BLaER1 treated with 17β-estradiol and CSF1 and Interleukin-3, amounts not matched to agents 10 nM and 100 nM (cell line): ENCODE data around the gene ADAM12.

ENCODE experiments used
- H3K27ac ChIP-seq, 11 experiments: shearing (Covaris generic); formaldehyde crosslinking; 2 replicates each; pipeline ENCODE4 v1.8.1; 2022
- H3K27me3 ChIP-seq, 11 experiments: shearing (Covaris generic); formaldehyde crosslinking; 2 replicates each; pipeline ENCODE4 v1.8.1; 2022
- H3K36me3 ChIP-seq, 11 experiments: shearing (Covaris generic); formaldehyde crosslinking; 2 replicates each; pipeline ENCODE4 v1.8.1; 2022
- H3K4me1 ChIP-seq, 10 experiments: shearing (Covaris generic); formaldehyde crosslinking; 2 replicates each; pipeline ENCODE4 v1.8.1; 2022
- H3K4me2 ChIP-seq, 11 experiments: shearing (Covaris generic); formaldehyde crosslinking; 2 replicates each; pipeline ENCODE4 v1.8.1; 2022
- H3K4me3 ChIP-seq, 10 experiments: shearing (Covaris generic); formaldehyde crosslinking; 2 replicates each; pipeline ENCODE4 v1.8.1; 2022
- H3K9ac ChIP-seq, 11 experiments: shearing (Covaris generic); formaldehyde crosslinking; 2 replicates each; pipeline ENCODE4 v1.8.1; 2022
- H3K9me3 ChIP-seq, 11 experiments: shearing (Covaris generic); formaldehyde crosslinking; replicated peaks in 1 of 11; 2 replicates each; pipeline ENCODE4 v1.8.1; 2022
- H4K20me1 ChIP-seq, 11 experiments: shearing (Covaris generic); formaldehyde crosslinking; 2 replicates each; pipeline ENCODE4 v1.8.1; 2022
- Cebpa-rat ChIP-seq, 11 experiments: shearing (Covaris generic); IDR thresholded peaks; 2 replicates each; pipeline ENCODE4 v1.8.1; 2022

The ADAM12 gene

DNA sequence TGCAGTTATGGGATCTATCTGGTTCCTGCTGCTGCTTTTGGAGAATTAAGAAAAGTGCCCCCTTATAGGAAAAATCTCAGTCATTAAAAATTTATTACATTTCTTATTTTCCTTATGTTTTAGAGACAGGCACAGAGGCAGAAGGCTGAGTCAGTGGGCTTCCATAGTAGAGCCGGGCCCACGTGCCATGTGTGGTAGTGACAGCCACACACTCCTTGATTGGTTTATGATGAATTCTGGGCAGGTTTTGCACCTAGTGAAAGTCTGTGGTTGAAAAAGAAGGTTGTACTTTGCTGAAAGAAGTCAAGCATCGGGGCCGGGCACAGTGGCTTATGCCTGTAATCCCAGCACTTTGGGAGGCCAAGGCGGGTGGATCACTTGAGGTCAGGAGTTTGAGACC is 382.0 kb downstream of the ADAM12 start:
- no peak overlapping the region for H3K9ac ChIP-seq
- H4K20me1 ChIP-seq, result no peaks in the 10 kb centered on the region
- no peak overlapping the region for H3K4me3 ChIP-seq
- H3K27me3 ChIP-seq, result no peaks in the 10 kb centered on the region
- peaks cover 0 to 5% (median 0%) of the 10 kb centered on the region in 11 experiments; a peak in 4 of 22 replicates for H3K9me3 ChIP-seq
- H3K36me3 ChIP-seq, result no peaks in the 10 kb centered on the region
- H3K4me1 ChIP-seq, result peaks cover 0 to 34% (median 25%) of the 10 kb centered on the region in 10 experiments; a peak in 15 of 20 replicates
- no peak for TF ChIP-seq Cebpa-rat (IDR thresholded peaks at IDR 0.05)
- no peak overlapping the region for H3K4me2 ChIP-seq
- H3K27ac ChIP-seq, result no peak overlapping the region

DNA sequence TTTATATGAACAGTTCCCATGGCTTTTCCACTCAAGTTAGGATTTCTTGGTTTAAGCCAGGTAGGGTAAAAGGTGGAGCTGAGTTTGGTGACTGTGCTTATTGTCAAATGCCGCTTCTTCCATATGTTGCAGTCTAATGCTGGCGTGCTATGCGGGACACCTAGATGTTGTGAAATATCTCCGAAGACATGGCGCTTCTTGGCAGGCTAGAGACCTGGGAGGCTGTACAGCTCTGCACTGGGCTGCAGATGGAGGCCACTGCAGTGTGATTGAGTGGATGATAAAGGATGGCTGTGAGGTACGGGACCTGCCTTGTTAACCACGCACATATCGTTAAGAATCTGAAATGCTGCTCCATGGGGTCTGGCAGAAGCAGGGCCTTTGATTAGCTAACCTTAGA is 383.5 kb downstream of the ADAM12 start:
- Histone ChIP-seq H3K9me3 (no peaks in the 10 kb centered on the region), H3K4me1 (peaks cover 0 to 28% (median 20%) of the 10 kb centered on the region in 10 experiments; a peak in 15 of 20 replicates), H4K20me1 (no peaks in the 10 kb centered on the region), H3K36me3 (no peaks in the 10 kb centered on the region), H3K27me3 (no peaks in the 10 kb centered on the region), H3K27ac (no peak overlapping the region), H3K9ac (no peak overlapping the region), H3K4me2 (no peak overlapping the region), H3K4me3 (no peak overlapping the region)
- TF ChIP-seq Cebpa-rat (IDR thresholded peaks at IDR 0.05), result no peak

DNA sequence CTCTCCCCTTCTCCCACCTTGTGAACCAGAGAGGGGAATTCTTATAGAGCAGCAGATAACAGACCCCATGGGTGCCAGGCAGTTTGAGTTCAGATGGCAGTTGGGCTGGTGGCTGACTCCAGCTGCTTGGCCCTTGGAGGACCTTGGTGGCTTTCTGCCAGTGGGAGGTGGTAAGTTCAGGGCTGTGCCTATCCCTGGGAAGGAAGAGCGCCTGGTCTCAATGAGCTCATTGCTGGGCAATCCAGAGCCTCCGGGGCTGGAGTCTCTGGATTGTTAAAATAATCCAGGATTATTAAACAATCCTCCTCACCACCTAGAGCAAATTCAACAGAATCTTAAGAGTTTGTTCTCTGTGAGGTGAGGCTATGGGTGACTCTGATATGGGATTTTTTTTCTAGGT is 386.7 kb downstream of the ADAM12 start:
- H3K4me2 ChIP-seq, result no peak overlapping the region
- no peak overlapping the region for H3K9ac ChIP-seq
- H3K27me3 ChIP-seq, result no peaks in the 10 kb centered on the region
- no peaks in the 10 kb centered on the region for H3K36me3 ChIP-seq
- H3K4me1 ChIP-seq, result no peaks in the 10 kb centered on the region
- TF ChIP-seq Cebpa-rat (IDR thresholded peaks at IDR 0.05), result no peak
- no peak overlapping the region for H3K4me3 ChIP-seq
- no peak overlapping the region for H3K27ac ChIP-seq
- H3K9me3 ChIP-seq, result no peaks in the 10 kb centered on the region
- H4K20me1 ChIP-seq, result no peaks in the 10 kb centered on the region

DNA sequence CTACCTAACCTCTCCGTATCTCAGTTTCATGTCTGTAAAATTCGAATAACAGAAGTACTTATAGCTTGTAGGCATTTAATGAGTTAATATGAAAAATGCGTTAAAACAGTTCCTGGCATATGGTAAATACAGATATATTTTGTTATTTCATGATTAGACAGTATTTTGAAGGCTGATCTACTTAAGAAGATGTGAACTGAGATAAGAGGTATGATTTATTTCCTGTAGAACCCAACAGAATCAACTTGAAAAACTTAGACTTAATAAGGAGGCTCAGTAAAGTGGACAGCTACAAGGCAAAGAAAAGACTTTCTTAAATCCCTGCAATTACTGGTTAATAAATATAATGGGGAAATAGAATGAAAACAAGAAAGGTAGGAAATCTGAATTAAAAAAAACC is 388.6 kb downstream of the ADAM12 start:
- Histone ChIP-seq H3K4me1 (no peaks in the 10 kb centered on the region), H3K27me3 (no peaks in the 10 kb centered on the region), H3K4me3 (no peak overlapping the region), H3K9me3 (no peaks in the 10 kb centered on the region), H3K9ac (no peak overlapping the region), H3K4me2 (no peak overlapping the region), H4K20me1 (no peaks in the 10 kb centered on the region), H3K36me3 (no peaks in the 10 kb centered on the region), H3K27ac (no peak overlapping the region)
- TF ChIP-seq Cebpa-rat (IDR thresholded peaks at IDR 0.05), result no peak

DNA sequence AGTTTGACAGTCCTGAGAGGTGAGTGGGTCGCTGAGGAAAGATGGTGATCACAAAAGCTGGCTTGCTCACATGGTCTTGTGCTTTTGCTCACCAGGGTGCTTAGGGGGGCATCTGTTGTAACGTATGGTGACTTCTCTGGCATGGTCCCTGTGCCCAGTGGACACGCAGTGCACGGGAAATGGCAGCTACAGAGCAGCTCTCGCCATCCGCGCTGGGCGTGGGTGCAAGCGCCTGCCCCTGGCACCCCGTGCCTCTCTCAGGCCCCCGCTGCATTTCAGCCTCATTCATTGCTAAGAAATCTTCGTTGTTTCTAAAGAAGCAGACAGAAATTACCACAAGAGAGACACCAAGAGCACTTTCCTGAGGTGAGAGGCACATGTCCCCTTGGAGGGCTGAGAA is 390.7 kb downstream of the ADAM12 start:
- no peaks in the 10 kb centered on the region for H3K4me1 ChIP-seq
- H3K27me3 ChIP-seq, result no peaks in the 10 kb centered on the region
- no peaks in the 10 kb centered on the region for H3K9me3 ChIP-seq
- no peak overlapping the region for H3K9ac ChIP-seq
- no peaks in the 10 kb centered on the region for H3K36me3 ChIP-seq
- H3K4me3 ChIP-seq, result no peak overlapping the region
- no peak overlapping the region for H3K4me2 ChIP-seq
- no peak for TF ChIP-seq Cebpa-rat (IDR thresholded peaks at IDR 0.05)
- no peaks in the 10 kb centered on the region for H4K20me1 ChIP-seq
- no peak overlapping the region for H3K27ac ChIP-seq

DNA sequence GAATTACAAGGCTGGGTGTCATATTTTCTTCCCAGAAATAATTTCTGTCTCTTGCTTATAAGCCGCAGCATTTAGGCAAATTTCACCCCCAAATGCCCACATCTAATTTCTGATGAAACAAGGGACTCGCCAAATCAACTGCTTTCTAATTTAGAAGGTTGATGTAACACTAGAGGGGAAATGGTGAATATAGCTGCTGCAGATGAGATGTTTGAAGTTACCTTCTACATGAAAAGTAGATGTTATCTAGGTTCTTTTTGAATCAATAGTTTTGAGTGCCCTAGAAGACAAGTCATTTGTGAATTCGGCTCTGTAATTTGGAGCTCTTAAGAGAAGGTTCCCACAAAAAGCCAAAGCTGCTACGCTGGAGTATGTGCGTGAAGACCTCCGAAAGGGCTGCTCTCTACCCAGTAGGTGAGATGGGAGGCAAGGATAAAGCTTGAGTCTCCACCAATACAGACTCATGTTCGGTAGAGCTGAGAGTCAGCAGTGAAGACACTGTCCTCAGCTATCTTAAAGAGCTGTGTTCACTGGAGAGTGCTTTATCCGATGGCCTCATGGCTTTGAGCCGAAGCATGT is 392.5 kb downstream of the ADAM12 start:
- peaks cover 0 to 5% (median 4%) of the 10 kb centered on the region in 11 experiments; a peak in 11 of 22 replicates for H3K9me3 ChIP-seq
- no peak for TF ChIP-seq Cebpa-rat (IDR thresholded peaks at IDR 0.05)
- H3K27ac ChIP-seq, result no peak overlapping the region
- H4K20me1 ChIP-seq, result no peaks in the 10 kb centered on the region
- H3K4me2 ChIP-seq, result no peak overlapping the region
- no peaks in the 10 kb centered on the region for H3K36me3 ChIP-seq
- no peaks in the 10 kb centered on the region for H3K4me1 ChIP-seq
- H3K27me3 ChIP-seq, result no peaks in the 10 kb centered on the region
- H3K9ac ChIP-seq, result no peak overlapping the region
- no peak overlapping the region for H3K4me3 ChIP-seq

DNA sequence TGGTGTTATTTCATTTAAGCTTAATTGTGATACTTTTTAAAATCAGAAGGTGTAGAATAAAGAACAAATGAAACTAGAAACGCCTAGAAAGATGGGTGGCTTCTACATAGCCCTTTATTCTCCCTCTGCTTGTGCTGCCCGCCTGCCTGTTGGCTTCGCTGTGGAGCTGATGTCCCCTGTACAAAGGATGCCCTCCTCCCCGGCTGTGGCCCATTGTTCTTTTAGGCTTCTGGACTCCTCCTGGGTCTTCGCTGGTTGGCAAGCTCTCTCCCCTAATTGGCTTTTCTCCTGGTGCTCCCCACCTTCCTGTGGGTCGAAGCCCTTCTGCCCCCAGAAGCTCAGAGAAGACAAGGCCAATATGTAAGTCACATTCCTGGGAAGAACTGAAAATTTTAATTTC is 393.7 kb downstream of the ADAM12 start:
- Histone ChIP-seq H3K9me3 (peaks cover 3 to 15% (median 10%) of the 10 kb centered on the region in 11 experiments; a peak in 13 of 22 replicates), H3K4me2 (no peak overlapping the region), H3K9ac (no peak overlapping the region), H3K36me3 (no peaks in the 10 kb centered on the region), H4K20me1 (no peaks in the 10 kb centered on the region), H3K4me3 (no peak overlapping the region), H3K27ac (no peak overlapping the region), H3K27me3 (no peaks in the 10 kb centered on the region), H3K4me1 (no peaks in the 10 kb centered on the region)
- no peak for TF ChIP-seq Cebpa-rat (IDR thresholded peaks at IDR 0.05)

DNA sequence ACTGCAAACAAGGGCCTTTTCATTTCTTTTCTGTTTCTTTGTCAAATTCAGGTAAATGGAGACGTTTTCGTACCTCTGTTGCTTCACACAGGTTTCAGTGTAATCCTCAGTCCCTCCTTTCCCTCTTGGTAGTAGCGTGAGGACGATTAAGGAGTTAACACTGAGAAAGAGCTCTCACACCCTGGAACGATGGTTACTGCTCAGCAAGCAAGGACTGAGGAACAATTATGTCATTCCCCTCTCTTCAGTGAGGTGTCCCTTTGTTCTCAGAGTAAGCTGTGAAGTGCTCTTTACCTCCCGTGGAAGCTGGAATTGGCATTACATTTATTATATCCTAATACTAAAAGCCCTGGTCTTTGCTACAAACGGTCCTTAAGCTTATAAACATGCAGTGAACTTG is 396.0 kb downstream of the ADAM12 start:
- no peak overlapping the region for H3K9ac ChIP-seq
- no peaks in the 10 kb centered on the region for H3K4me1 ChIP-seq
- H3K27me3 ChIP-seq, result no peaks in the 10 kb centered on the region
- no peak overlapping the region for H3K4me3 ChIP-seq
- no peaks in the 10 kb centered on the region for H4K20me1 ChIP-seq
- no peak overlapping the region for H3K27ac ChIP-seq
- no peak for TF ChIP-seq Cebpa-rat (IDR thresholded peaks at IDR 0.05)
- peaks cover 3 to 15% (median 10%) of the 10 kb centered on the region in 11 experiments; a peak in 13 of 22 replicates for H3K9me3 ChIP-seq
- no peaks in the 10 kb centered on the region for H3K36me3 ChIP-seq
- no peak overlapping the region for H3K4me2 ChIP-seq

DNA sequence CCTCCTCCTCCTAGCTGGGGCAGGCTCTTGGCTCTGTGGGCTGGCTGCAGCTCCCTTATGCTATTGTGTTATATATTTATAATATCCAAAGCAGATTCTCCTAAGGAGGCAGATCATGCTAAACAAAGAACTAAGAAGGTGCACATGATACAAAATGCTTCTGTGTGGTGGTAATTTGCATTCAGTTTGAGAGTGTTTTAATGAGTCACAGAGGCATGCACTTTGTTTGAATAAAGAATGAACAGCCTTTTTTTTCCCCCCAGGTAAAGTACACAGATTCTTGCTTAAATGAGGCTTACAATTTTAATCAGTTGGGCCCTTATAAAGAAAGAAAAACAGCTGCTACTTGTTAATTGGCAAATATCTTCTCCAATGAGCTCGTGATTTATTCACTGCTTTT is 396.9 kb downstream of the ADAM12 start:
- H3K4me3 ChIP-seq, result no peak overlapping the region
- H3K36me3 ChIP-seq, result no peaks in the 10 kb centered on the region
- no peaks in the 10 kb centered on the region for H3K27me3 ChIP-seq
- no peak for TF ChIP-seq Cebpa-rat (IDR thresholded peaks at IDR 0.05)
- no peaks in the 10 kb centered on the region for H4K20me1 ChIP-seq
- H3K9me3 ChIP-seq, result peaks cover 3 to 15% (median 10%) of the 10 kb centered on the region in 11 experiments; a peak in 13 of 22 replicates
- no peak overlapping the region for H3K4me2 ChIP-seq
- no peaks in the 10 kb centered on the region for H3K4me1 ChIP-seq
- no peak overlapping the region for H3K9ac ChIP-seq
- no peak overlapping the region for H3K27ac ChIP-seq

DNA sequence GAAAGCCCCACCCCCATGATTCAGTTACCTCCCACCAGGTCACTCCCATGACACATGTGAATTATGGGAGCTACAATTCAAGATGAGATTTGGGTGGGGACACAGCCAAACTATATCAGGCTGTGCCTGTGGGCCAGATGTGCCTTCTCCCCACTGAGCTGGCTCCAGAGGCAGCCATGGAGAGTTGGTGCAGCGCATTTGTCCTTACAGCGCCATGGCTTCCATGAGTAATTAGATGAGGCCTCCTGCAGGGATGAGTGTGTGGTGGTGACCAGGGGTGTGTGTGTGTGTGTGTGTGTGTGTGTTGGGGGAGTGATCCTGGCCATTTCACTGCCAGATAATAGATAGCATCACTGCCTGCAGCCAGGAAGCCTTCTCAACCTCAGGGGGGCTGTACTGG is 397.3 kb downstream of the ADAM12 start:
- Histone ChIP-seq H3K36me3 (no peaks in the 10 kb centered on the region), H4K20me1 (no peaks in the 10 kb centered on the region), H3K9ac (no peak overlapping the region), H3K4me3 (no peak overlapping the region), H3K27ac (no peak overlapping the region), H3K27me3 (no peaks in the 10 kb centered on the region), H3K9me3 (peaks cover 3 to 15% (median 10%) of the 10 kb centered on the region in 11 experiments; a peak in 13 of 22 replicates), H3K4me2 (no peak overlapping the region), H3K4me1 (peaks cover 0 to 1% (median 0%) of the 10 kb centered on the region in 10 experiments; a peak in 3 of 20 replicates)
- TF ChIP-seq Cebpa-rat (IDR thresholded peaks at IDR 0.05), result no peak
